K562 (cell line): ENCODE data around the gene HRAS. TPM values are rescaled to one million over a fixed set of nuclear protein-coding genes. Genes with fewer than 3 reads are reported as not detected.

Source experiments
- BRCA1 ChIP-seq, 2 experiments: fragments of 450-650 bp in 1 of 2; sonication (generic) in 1 of 2; formaldehyde crosslinking in 1 of 2; IDR thresholded peaks; 2 replicates each; pipeline versions ENCODE4 v1.5.0 to v1.6.1; 2017 to 2020; ENCODE audit warnings: mild to moderate bottlenecking in 1 of 2, missing genetic modification reagents in 1 of 2
- DACH1 ChIP-seq: fragments of 450-650 bp; IDR thresholded peaks from 2 replicates; pipeline ENCODE4 v1.6.1; 2018; ENCODE audit not compliant: partially characterized antibody
- ELK3 ChIP-seq: fragments of 450-650 bp; formaldehyde crosslinking; IDR thresholded peaks from 2 replicates; pipeline ENCODE4 v1.4.0; 2020; ENCODE audit warnings: mild to moderate bottlenecking
- ESRRA ChIP-seq: fragments of 450-650 bp; IDR thresholded peaks from 2 replicates; pipeline ENCODE4 v1.6.1; 2014; ENCODE audit warnings: low read depth, mild to moderate bottlenecking, moderate library complexity, borderline replicate concordance
- FIP1L1 ChIP-seq: fragments of 200-400 bp; formaldehyde crosslinking; IDR thresholded peaks from 2 replicates; pipeline ENCODE4 v1.6.1; 2018; ENCODE audit warnings: mild to moderate bottlenecking, low read depth, low read length; ENCODE audit not compliant: poor library complexity, severe bottlenecking
- FOXK2 ChIP-seq, 2 experiments: fragments of 450-650 bp; IDR thresholded peaks in 1 of 2; conservative IDR thresholded peaks in 1 of 2; 2 replicates each; pipeline ENCODE4 v1.6.1; 2016; ENCODE audit warnings: low read depth in 2 of 2, mild to moderate bottlenecking in 1 of 2
- GABPA ChIP-seq: fragments of 200-800 bp; sonication (Bioruptor generic); conservative IDR thresholded peaks from 2 replicates; pipeline ENCODE4 v1.6.1; 2016; ENCODE audit warnings: low read depth, missing genetic modification characterization, missing compliant biosample characterization
- HDGF ChIP-seq: fragments of 450-650 bp; IDR thresholded peaks from 2 replicates; pipeline ENCODE4 v1.6.1; 2016
- HNRNPL ChIP-seq: fragments of 200-400 bp; formaldehyde crosslinking; IDR thresholded peaks from 2 replicates; pipeline ENCODE4 v1.6.1; 2017; ENCODE audit warnings: low read depth, mild to moderate bottlenecking, low read length
- ILK ChIP-seq: fragments of 450-650 bp; IDR thresholded peaks from 2 replicates; pipeline ENCODE4 v1.6.1; 2016; ENCODE audit warnings: missing genetic modification characterization, low read depth, mild to moderate bottlenecking, missing compliant biosample characterization, moderate library complexity, borderline replicate concordance
- LCOR ChIP-seq: sonication (generic); formaldehyde crosslinking; IDR thresholded peaks from 2 replicates; pipeline ENCODE4 v1.8.0; 2022; ENCODE audit warnings: mild to moderate bottlenecking, missing genetic modification reagents
- MYC ChIP-seq, 2 experiments: fragments of 250-450 bp in 1 of 2; sonication (Bioruptor Pico) in 1 of 2; IDR thresholded peaks; 2 replicates each; pipeline versions ENCODE4 v1.5.1 to v1.6.1; 2012 to 2021; ENCODE audit warnings: low read depth in 2 of 2, borderline replicate concordance in 1 of 2, improper control_type of control experiment in 1 of 2, low read length in 1 of 2, mild to moderate bottlenecking in 1 of 2, moderate library complexity in 1 of 2
- NFIC ChIP-seq: fragments of 450-650 bp; IDR thresholded peaks from 2 replicates; pipeline ENCODE4 v1.6.1; 2017; ENCODE audit warnings: mild to moderate bottlenecking, inconsistent platforms
- PHF20 ChIP-seq: fragments of 450-650 bp; IDR thresholded peaks from 2 replicates; pipeline ENCODE4 v1.6.1; 2018; ENCODE audit not compliant: partially characterized antibody
- RBM25 ChIP-seq: fragments of 200-400 bp; formaldehyde crosslinking; IDR thresholded peaks from 2 replicates; pipeline ENCODE4 v1.6.1; 2018; ENCODE audit warnings: low read length, low read depth, moderate library complexity; ENCODE audit not compliant: severe bottlenecking
- ZKSCAN8 ChIP-seq: fragments of 200-800 bp; sonication (Bioruptor generic); IDR thresholded peaks from 2 replicates; pipeline ENCODE4 v1.6.1; 2016; ENCODE audit warnings: missing genetic modification characterization, missing compliant biosample characterization
- polyA plus RNA-seq, 8 experiments: library from polyadenylated mRNA; depleted of rRNA in 4 of 8; stranded (reverse) in 5 of 8; unstranded in 3 of 8; fragments of >200 nt; fragmentation: Nextera tagmentation in 2 of 8; fragmentation: Illumina TruSeq in 1 of 8; extraction: Ambion mirVana in 2 of 8; extraction: Trizol in 1 of 8; gene quantifications; 2 replicates each; pipeline versions ENCODE4 v1.2.1 to v1.2.3, GENCODE V29; 2011 to 2014; ENCODE audit warnings: inconsistent platforms in 1 of 8, missing spikeins in 1 of 8
- total RNA-seq, 7 experiments: library from RNA; depleted of rRNA in 6 of 7; stranded (reverse); fragments of >200 nt in 6 of 7; fragmentation: Illumina TruSeq in 2 of 7; extraction: Trizol in 2 of 7; gene quantifications; 2 replicates each; pipeline versions ENCODE4 v1.2.1 to v1.2.3, GENCODE V29; 2011 to 2021; ENCODE audit warnings: low replicate concordance in 1 of 7
- TF ChIP-seq, protein P1 (sequence below), 2 experiments: fragments of 200-800 bp in 1 of 2; sonication (Bioruptor generic) in 1 of 2; sonication (generic) in 1 of 2; formaldehyde crosslinking in 1 of 2; IDR thresholded peaks in 1 of 2; conservative IDR thresholded peaks in 1 of 2; 2 replicates each; pipeline versions ENCODE4 v1.5.0 to v1.6.1; 2016 to 2020; ENCODE audit warnings: missing compliant biosample characterization in 1 of 2, missing genetic modification characterization in 1 of 2, missing genetic modification reagents in 1 of 2
- TF ChIP-seq, protein P2 (sequence below): sonication (generic); formaldehyde crosslinking; IDR thresholded peaks from 2 replicates; pipeline ENCODE4 v1.8.0; 2022; ENCODE audit warnings: missing genetic modification reagents, mild to moderate bottlenecking, borderline replicate concordance

The HRAS gene
- total and polyA plus RNA-seq, 9 of the 15 experiments (the other 6 are each of a cell fraction or from before 2014, with no cell fraction given) = 2.8 to 73.5 (median 29.6) TPM

GRCh38 chr11:518463-519202, 16.7 kb downstream of the HRAS start (continued):
- TF ChIP-seq ESRRA (peak; percentile 66; the same call in 1 of the 2 replicates), LCOR (CRISPR knock-in tag) (peak; percentile 86), RBM25 (peak; percentile 81), PHF20 (peak; percentile 19), FIP1L1 (peak; percentile 95), FOXK2 (conservative IDR thresholded peaks at IDR 0.05 in 1 of 2, IDR thresholded peaks at IDR 0.05 in 1 of 2; ENCODE audit: low read depth in 2 of 2) (peak in 1 of 2 experiments; percentile 25; a peak in 1 of 4 replicates), HNRNPL (peak; percentile 61; the same call in 1 of the 2 replicates), ILK (no peak), NFIC (peak; percentile 32), HDGF (no peak), ELK3 (CRISPR knock-in tag) (no peak), GABPA (peak; percentile 76), BRCA1 (IDR thresholded peaks at IDR 0.05) (no peak), BRCA1 (CRISPR knock-in tag; IDR thresholded peaks at IDR 0.05) (no peak), DACH1 (peak; percentile 5), MYC (IDR thresholded peaks at IDR 0.05; ENCODE audit: low read depth, low read length) (peak; percentile 90), MYC (CRISPR knock-in tag; IDR thresholded peaks at IDR 0.05; ENCODE audit: borderline replicate concordance, low read depth) (no peak), ZKSCAN8 (CRISPR knock-in tag) (0 out of 2 replicates have a peak, but pooled peaks have one; percentile 14)
- TF ChIP-seq, protein P1, sequence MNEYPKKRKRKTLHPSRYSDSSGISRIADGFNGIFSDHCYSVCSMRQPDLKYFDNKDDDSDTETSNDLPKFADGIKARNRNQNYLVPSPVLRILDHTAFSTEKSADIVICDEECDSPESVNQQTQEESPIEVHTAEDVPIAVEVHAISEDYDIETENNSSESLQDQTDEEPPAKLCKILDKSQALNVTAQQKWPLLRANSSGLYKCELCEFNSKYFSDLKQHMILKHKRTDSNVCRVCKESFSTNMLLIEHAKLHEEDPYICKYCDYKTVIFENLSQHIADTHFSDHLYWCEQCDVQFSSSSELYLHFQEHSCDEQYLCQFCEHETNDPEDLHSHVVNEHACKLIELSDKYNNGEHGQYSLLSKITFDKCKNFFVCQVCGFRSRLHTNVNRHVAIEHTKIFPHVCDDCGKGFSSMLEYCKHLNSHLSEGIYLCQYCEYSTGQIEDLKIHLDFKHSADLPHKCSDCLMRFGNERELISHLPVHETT (CRISPR knock-in tag; conservative IDR thresholded peaks at IDR 0.05 in 1 of 2, IDR thresholded peaks at IDR 0.05 in 1 of 2) = peak in 1 of 2 experiments; percentile 85; a peak in 2 of 4 replicates
- TF ChIP-seq, protein P2, sequence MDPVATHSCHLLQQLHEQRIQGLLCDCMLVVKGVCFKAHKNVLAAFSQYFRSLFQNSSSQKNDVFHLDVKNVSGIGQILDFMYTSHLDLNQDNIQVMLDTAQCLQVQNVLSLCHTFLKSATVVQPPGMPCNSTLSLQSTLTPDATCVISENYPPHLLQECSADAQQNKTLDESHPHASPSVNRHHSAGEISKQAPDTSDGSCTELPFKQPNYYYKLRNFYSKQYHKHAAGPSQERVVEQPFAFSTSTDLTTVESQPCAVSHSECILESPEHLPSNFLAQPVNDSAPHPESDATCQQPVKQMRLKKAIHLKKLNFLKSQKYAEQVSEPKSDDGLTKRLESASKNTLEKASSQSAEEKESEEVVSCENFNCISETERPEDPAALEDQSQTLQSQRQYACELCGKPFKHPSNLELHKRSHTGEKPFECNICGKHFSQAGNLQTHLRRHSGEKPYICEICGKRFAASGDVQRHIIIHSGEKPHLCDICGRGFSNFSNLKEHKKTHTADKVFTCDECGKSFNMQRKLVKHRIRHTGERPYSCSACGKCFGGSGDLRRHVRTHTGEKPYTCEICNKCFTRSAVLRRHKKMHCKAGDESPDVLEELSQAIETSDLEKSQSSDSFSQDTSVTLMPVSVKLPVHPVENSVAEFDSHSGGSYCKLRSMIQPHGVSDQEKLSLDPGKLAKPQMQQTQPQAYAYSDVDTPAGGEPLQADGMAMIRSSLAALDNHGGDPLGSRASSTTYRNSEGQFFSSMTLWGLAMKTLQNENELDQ (CRISPR knock-in tag) = 0 out of 2 replicates have a peak, but pooled peaks have one; percentile 43
